Measurements from ENCODE around the gene CATSPERD.

CATSPERD gene

GRCh38 chr19:5811117-5811516, 90.7 kb downstream of the CATSPERD start:
- Histone ChIP-seq H3K27me3 (ENCODE audit: control insufficient read depth, insufficient read depth, low read length) (no peaks in the 10 kb centered on the region), H2AFZ (no peak overlapping the region), H3K36me3 (ENCODE audit: control insufficient read depth, insufficient read depth, low read length) (no peaks in the 10 kb centered on the region), H3K79me2 (no peaks in the 10 kb centered on the region), H3K4me1 (no peaks in the 10 kb centered on the region), H3K27ac (no peak overlapping the region), H3K9ac (no peak overlapping the region), H3K9me3 (ENCODE audit: control insufficient read depth, low read length) (no peaks in the 10 kb centered on the region), H3K4me3 (ENCODE audit: low read depth, low read length) (no peak overlapping the region), H3K4me2 (ENCODE audit: low read length) (no peak overlapping the region)
- no peak for TF ChIP-seq CTCF (IDR thresholded peaks at IDR 0.05)

GRCh38 chr19:5814123-5814851, 93.8 kb downstream of the CATSPERD start:
- Histone ChIP-seq H3K27me3 (ENCODE audit: control insufficient read depth, insufficient read depth, low read length) (no peaks in the 10 kb centered on the region), H2AFZ (no peak overlapping the region), H3K79me2 (no peaks in the 10 kb centered on the region), H3K9me3 (ENCODE audit: control insufficient read depth, low read length) (no peaks in the 10 kb centered on the region), H3K36me3 (ENCODE audit: control insufficient read depth, insufficient read depth, low read length) (no peaks in the 10 kb centered on the region), H3K4me1 (no peaks in the 10 kb centered on the region), H3K4me3 (ENCODE audit: low read depth, low read length) (no peak overlapping the region), H3K4me2 (ENCODE audit: low read length) (no peak overlapping the region), H3K9ac (no peak overlapping the region), H3K27ac (no peak overlapping the region)
- TF ChIP-seq CTCF (IDR thresholded peaks at IDR 0.05), result no peak

GRCh38 chr19:5814852-5815246, 94.4 kb downstream of the CATSPERD start:
- no peak overlapping the region for H3K27ac ChIP-seq
- no peaks in the 10 kb centered on the region for H3K4me1 ChIP-seq

GRCh38 chr19:5817218-5817617, 96.8 kb downstream of the CATSPERD start:
- no peaks in the 10 kb centered on the region for H3K36me3 ChIP-seq (ENCODE audit: control insufficient read depth, insufficient read depth, low read length)
- no peak overlapping the region for H3K27ac ChIP-seq
- H3K79me2 ChIP-seq, result no peaks in the 10 kb centered on the region
- H3K9me3 ChIP-seq (ENCODE audit: control insufficient read depth, low read length), result no peaks in the 10 kb centered on the region
- TF ChIP-seq CTCF (IDR thresholded peaks at IDR 0.05), result no peak
- no peak overlapping the region for H3K4me3 ChIP-seq (ENCODE audit: low read depth, low read length)
- no peak overlapping the region for H3K4me2 ChIP-seq (ENCODE audit: low read length)
- no peaks in the 10 kb centered on the region for H3K4me1 ChIP-seq
- H2AFZ ChIP-seq, result no peak overlapping the region
- H3K27me3 ChIP-seq (ENCODE audit: control insufficient read depth, insufficient read depth, low read length), result no peaks in the 10 kb centered on the region
- no peak overlapping the region for H3K9ac ChIP-seq

More at GRCh38 chr19:5814852-5815246, 94.4 kb downstream of the CATSPERD start:
- no peak for TF ChIP-seq CTCF (IDR thresholded peaks at IDR 0.05)
- H3K36me3 ChIP-seq (ENCODE audit: control insufficient read depth, insufficient read depth, low read length), result no peaks in the 10 kb centered on the region
- H3K4me2 ChIP-seq (ENCODE audit: low read length), result no peak overlapping the region
- no peak overlapping the region for H3K9ac ChIP-seq
- H3K4me3 ChIP-seq (ENCODE audit: low read depth, low read length), result no peak overlapping the region
- H3K79me2 ChIP-seq, result no peaks in the 10 kb centered on the region
- no peaks in the 10 kb centered on the region for H3K27me3 ChIP-seq (ENCODE audit: control insufficient read depth, insufficient read depth, low read length)
- no peaks in the 10 kb centered on the region for H3K9me3 ChIP-seq (ENCODE audit: control insufficient read depth, low read length)
- H2AFZ ChIP-seq, result no peak overlapping the region

GRCh38 chr19:5818594-5818993, 98.2 kb downstream of the CATSPERD start:
- no peak overlapping the region for H3K9ac ChIP-seq
- H3K4me1 ChIP-seq, result no peaks in the 10 kb centered on the region
- no peaks in the 10 kb centered on the region for H3K79me2 ChIP-seq
- no peak overlapping the region for H3K4me2 ChIP-seq (ENCODE audit: low read length)
- no peak overlapping the region for H2AFZ ChIP-seq
- H3K36me3 ChIP-seq (ENCODE audit: control insufficient read depth, insufficient read depth, low read length), result no peaks in the 10 kb centered on the region
- TF ChIP-seq CTCF (IDR thresholded peaks at IDR 0.05), result no peak
- no peak overlapping the region for H3K4me3 ChIP-seq (ENCODE audit: low read depth, low read length)
- no peaks in the 10 kb centered on the region for H3K27me3 ChIP-seq (ENCODE audit: control insufficient read depth, insufficient read depth, low read length)
- H3K9me3 ChIP-seq (ENCODE audit: control insufficient read depth, low read length), result no peaks in the 10 kb centered on the region
- no peak overlapping the region for H3K27ac ChIP-seq
